HG03196 (cell line): ENCODE results near the gene PGS1.

Experiments
- ATAC-seq: cut with Tn5 transposase; IDR thresholded peaks from one replicate; pipeline ENCODE4 v1.9.1; 2021; ENCODE audit not compliant: unreplicated experiment

The PGS1 gene

DNA sequence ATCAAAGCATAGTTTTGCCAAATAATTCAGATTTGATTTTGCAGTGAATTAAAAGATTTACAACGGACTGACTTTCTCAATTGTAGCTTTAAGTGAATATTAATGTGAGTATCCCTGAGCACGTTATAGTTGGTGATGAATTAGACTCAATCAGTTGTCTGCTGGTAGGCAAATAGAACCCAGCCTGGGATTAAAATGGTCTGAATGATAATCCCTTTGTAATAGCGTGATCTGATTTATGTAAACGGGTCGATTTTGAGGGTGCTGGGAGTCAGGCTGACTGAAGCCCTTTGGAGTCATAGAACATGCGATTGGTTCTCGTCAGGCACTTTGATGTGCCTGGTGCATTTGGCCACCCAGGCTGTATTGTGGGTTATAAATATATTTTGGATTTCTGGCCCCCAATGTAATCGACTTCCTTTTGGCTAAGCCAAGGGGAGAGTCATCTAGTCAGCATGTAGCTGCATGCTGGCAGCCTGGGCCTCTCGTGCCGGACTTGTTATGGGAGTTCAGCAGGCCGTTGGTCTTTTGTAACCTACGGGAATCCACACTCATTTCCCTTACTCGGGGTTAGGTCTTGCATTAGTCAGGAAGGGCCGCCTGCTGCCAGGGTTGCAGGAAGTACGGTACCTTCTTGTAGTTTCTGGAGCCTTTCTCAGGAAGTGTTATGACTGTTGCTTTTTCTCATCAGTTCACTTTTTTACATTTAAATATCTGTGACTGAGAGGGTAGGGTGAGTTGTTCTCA lies 5.4 kb downstream of the PGS1 start:
- ATAC-seq, result no peak

DNA sequence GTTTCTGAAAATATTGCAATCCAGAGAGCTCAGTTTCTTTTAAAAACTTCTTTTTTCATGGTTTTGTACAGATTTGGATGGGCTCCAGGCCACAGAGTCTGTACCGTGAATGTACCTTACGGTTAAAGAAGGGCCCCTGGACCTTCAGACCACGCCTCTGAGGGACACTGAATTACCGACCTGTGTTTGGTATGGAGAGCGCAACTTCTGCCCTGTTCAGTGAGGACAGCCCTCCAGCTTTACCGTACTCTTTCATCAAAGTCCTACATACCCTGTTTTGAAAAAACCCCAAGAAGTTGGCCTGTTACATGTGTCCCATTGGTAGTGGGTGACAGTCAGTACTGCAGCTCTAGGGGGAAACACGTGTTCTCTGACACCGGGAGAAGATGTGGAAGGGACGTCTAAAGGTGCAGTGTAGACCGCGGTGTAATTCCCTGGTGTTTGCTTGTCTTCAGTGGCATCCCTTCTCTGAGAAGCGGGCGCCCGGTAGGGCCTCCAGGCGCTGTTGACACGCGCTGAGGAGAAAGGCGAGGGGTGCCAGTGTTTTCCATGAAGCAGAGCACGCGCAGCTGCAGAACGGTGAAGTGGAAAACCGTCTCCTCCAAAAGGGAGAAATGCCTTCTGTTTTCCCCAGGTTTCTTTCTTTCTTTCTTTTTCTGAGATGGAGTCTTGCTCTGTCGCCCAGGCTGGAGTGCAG lies 6.2 kb downstream of the PGS1 start:
- ATAC-seq, result no peak

- no peak for ATAC-seq
These were observed 9.8 kb downstream of the PGS1 start for GRCh38 chr17:78387977-78388941.

GRCh38 chr17:78390241-78391050 lies 12.0 kb downstream of the PGS1 start:
- ATAC-seq, result no peak

- ATAC-seq, result no peak
These were observed 12.6 kb downstream of the PGS1 start for GRCh38 chr17:78391051-78391431.

GRCh38 chr17:78391843-78392242 lies 13.4 kb downstream of the PGS1 start:
- no peak for ATAC-seq

GRCh38 chr17:78392295-78392694 lies 13.8 kb downstream of the PGS1 start:
- ATAC-seq, result no peak

DNA sequence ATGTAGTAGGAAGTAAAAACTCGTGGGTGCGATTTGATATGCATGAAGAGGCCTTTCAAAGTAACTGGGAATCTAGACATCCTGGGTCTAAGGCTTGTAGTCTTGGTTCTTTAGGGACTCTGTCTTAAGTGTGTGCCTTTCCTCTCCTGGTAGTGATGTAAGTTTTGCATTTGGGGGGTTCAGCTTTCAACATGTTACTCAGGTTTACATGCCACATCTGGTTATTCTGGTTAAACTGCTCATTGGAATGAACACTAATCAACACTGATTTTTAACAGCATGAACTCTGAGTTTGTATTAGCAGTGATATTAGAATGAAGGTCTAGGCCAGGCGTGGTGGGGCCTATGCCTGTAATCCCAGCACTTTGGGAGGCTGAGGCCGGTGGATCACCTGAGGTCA lies 15.1 kb downstream of the PGS1 start:
- ATAC-seq, result no peak

- ATAC-seq, result no peak
These were observed 15.8 kb downstream of the PGS1 start for GRCh38 chr17:78394209-78394608.

DNA sequence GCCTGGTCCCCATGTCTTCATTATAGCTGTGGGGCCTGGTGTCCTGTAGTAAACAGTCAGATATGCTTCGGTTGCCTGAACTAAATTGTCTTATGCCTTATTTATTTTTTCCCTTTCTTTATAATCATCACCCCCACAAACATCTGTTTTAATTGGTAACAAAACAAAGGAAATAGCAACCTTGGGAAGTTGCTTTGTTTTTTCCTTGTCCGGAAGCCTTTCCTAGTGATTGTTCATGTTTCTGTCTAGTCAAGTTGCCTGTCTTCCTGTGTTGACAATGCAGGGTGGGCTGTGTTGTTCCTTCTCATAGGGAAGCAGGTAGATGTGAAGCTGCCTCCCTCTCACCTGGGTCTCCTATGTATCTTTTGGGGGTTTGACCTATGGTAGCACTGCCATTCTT lies 16.7 kb downstream of the PGS1 start:
- ATAC-seq, result no peak

DNA sequence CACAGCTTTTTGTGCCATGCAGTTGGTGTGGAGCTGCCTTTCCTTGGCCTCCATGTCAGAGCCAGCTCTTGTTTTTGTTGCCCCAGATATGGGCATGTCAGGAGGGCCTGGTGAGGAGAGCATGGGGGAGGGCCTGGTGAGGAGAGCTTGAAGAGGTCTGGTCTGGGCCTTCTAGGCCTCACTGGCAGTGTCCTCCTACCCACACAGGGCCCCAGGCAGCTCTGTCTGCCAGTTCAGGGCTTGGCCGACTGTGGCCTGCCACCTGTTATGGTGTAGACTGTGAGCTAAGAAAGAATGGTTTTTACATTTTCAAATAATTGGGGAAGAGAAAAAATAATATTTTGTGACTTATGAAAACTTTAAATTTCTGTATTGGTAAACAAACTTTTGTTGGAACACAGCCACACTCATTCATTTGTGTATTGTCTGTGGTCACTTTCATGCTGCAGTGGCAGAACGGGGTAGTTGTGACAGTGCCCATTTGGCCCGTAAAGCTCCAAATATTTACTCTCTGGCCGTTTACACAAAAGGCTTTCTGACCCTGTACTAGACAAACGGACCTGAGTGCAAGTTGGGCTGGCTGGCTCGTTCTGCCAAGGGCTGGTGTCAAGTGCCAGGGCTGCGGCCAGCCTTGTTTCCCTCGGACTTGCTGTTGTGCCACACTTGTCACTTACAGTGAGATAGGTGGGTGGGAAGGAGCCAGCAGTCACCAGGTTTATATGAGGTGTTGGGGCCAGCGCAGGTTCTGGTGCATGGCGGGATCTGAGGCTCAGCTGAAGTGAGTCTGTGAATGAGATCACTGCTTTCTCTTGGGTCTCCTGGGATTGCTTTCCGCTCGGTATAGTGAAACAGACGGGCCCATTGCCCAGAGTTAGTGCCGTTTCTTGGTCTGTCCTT lies 18.2 kb downstream of the PGS1 start:
- ATAC-seq, result no peak

DNA sequence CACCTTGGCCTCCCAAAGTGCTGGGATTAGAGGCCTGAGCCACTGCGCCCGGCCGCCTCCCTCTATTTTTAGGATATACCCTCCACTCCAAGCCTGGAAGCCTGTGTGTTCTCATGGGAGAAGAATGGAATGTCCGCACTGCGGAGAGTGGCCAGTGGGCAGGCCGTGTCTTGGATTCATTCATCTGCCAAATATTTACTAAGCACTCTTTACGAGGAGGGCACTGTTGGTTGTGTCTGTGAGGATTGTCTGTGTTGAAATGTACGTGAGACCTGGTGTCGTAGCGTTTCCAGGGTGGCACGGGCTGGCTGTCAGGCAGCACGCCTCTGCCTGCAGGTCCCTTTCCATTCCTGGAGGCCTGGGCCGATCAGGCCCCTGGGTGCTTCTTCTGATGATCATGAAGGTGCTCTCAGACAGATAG lies 19.2 kb downstream of the PGS1 start:
- no peak for ATAC-seq

DNA sequence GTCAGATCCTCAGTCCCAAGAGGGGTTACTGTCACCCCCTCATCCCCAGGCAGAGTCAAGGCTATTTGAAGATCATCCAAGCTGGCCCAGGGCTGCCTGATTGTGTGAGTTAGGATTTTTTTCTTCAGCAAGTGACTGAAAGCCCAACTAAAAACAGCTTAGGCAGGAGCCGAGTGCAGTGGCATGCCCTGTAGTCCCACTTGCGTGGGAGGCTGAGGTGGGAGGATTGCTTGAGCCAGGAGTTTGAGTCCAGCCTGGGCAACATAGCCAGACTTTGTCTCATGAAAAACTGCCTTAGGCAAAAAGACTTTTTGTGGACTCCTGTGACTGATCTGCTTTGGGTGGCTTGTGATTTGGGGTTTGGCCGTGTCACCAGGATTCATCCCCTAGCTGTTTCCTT lies 19.9 kb downstream of the PGS1 start:
- no peak for ATAC-seq

DNA sequence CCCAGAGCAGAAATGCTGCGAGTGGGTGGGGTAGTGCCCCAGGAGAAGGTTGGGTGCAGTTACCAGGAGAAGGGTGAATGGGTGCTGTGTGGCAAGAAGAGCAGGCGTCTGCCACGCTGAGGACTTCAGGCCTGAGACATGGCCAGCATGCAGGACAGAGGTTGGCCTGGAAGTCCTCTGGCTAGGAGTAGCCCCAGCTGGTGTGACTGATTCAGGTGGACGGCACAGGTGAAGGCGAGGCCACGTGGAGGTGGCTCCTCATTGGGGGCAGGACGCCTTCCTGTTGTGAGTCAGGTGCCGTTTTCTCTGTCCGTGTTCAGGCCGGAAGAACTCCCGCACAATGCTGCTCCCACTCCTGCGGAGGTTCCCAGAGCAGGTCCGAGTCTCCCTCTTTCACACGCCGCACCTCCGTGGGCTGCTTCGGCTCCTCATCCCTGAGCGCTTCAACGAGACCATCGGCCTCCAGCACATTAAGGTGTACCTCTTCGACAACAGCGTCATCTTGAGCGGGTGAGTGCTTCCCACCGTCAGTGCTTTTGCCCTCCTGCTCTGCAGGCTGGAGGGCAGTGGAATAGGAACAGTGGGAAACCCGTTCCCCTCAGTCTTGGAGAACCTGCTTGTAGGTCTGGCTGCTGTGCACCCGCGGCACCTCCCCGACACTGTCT lies 20.7 kb downstream of the PGS1 start:
- no peak for ATAC-seq

GRCh38 chr17:78399693-78400144 lies 21.3 kb downstream of the PGS1 start:
- no peak for ATAC-seq

DNA sequence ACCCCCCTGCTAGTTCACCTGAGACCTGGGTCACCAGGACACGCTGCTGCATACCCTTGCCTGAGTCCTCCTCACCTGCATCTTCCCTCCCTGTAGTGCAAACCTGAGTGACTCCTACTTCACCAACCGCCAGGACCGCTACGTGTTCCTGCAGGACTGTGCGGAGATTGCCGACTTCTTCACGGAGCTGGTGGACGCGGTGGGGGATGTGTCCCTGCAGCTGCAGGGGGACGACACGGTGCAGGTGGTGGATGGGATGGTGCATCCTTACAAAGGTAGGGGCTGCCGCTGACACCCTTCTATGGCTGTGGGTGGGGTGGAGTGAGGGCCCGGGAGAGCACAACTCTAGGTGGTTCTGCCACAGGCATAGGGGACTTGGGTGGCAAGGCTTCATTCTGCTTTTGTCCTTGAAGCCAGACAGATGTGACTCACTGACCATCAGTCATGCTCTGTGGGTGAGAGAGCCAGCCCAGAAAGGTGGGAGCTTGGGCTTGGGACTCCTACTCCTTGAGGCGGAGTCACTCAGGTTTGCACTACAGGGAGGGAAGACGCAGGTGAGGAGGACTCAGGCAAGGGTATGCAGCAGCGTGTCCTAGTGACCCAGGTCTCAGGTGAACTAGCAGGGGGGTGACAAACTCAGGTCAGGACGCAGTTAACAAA lies 22.3 kb downstream of the PGS1 start:
- ATAC-seq, result no peak

GRCh38 chr17:78401246-78401645 lies 22.8 kb downstream of the PGS1 start:
- no peak for ATAC-seq

DNA sequence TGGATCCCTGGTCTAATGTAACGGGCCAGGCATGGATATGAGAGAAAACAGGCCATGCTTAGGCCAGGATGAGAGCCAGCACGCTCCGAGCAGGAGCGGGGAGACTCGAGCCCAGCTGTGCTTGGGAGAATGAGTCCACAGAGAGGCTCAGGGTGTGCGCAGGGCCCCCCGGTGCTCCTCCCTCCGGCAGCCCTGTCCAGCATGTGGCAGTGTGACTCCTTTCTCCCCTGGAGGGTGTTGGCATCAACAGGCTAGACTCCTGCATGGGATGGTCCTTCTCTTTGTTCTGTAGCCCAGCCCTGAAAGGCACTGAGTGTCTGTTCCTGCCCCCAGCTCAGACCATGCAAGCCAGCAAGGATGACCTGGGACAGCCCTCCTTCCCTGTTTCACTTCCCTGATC lies 23.4 kb downstream of the PGS1 start:
- no peak for ATAC-seq

- no peak for ATAC-seq
These were observed 25.4 kb downstream of the PGS1 start for GRCh38 chr17:78403822-78404221.
